SKM-1 (cell line): ENCODE results near the gene HDAC3.

Experiments used
- DNase-seq: peaks from one replicate; lab custom pipeline; 2025; ENCODE audit not compliant: unreplicated experiment; lab: John Stamatoyannopoulos, UW

The HDAC3 gene

GRCh38 chr5:141662028-141662427 lies 25.4 kb upstream of the HDAC3 start:
- no peak for DNase-seq

GRCh38 chr5:141657937-141658545 lies 21.4 kb upstream of the HDAC3 start:
- no peak for DNase-seq

GRCh38 chr5:141657404-141657803 lies 20.8 kb upstream of the HDAC3 start:
- DNase-seq = no peak

GRCh38 chr5:141656396-141656795 lies 19.7 kb upstream of the HDAC3 start:
- DNase-seq = no peak

GRCh38 chr5:141655020-141655419 lies 18.4 kb upstream of the HDAC3 start:
- DNase-seq = no peak

GRCh38 chr5:141654298-141654697 lies 17.6 kb upstream of the HDAC3 start:
- DNase-seq = no peak

GRCh38 chr5:141651728-141652105 lies 15.1 kb upstream of the HDAC3 start:
- DNase-seq = no peak

GRCh38 chr5:141650851-141651727 lies 14.4 kb upstream of the HDAC3 start, which contains the start of gene FCHSD1:
TSS of gene FCHSD1 (minus strand) at chr5:141651418. CDS start at chr5:141651368, 50 bp downstream.
- peak; percentile 49 for DNase-seq

- DNase-seq = no peak
Measured at GRCh38 chr5:141649972-141650371, 13.3 kb upstream of the HDAC3 start.

GRCh38 chr5:141649056-141649688 lies 12.5 kb upstream of the HDAC3 start:
- no peak for DNase-seq

GRCh38 chr5:141647851-141648250 lies 11.2 kb upstream of the HDAC3 start:
- no peak for DNase-seq

- DNase-seq = no peak
Measured at GRCh38 chr5:141647242-141647641, 10.6 kb upstream of the HDAC3 start.

- DNase-seq = no peak
Measured at GRCh38 chr5:141646026-141646425, 9.4 kb upstream of the HDAC3 start.

GRCh38 chr5:141641634-141642267 lies 5.1 kb upstream of the HDAC3 start:
- DNase-seq = no peak

- no peak for DNase-seq
Measured at GRCh38 chr5:141640698-141641097, 4.0 kb upstream of the HDAC3 start.

- no peak for DNase-seq
Measured at GRCh38 chr5:141640051-141640415, 3.4 kb upstream of the HDAC3 start.

- no peak for DNase-seq
Measured at GRCh38 chr5:141639357-141640050, 2.9 kb upstream of the HDAC3 start.

GRCh38 chr5:141638771-141639170 lies 2.1 kb upstream of the HDAC3 start:
- DNase-seq = no peak

- peak; percentile 61 for DNase-seq
Measured at GRCh38 chr5:141637767-141638419, 1.2 kb upstream of the HDAC3 start.

GRCh38 chr5:141637123-141637766 lies 596 bp upstream of the HDAC3 start:
- DNase-seq = no peak
